NCI-H146 (cell line): ENCODE measurements around the gene FOXQ1.
"Not testable (repeated sequence)": the region's sequence is repeated elsewhere in the genome, so short reads cannot be mapped to it uniquely, and the experiment has no call there.

Source experiments
- DNase-seq: peaks from one replicate; lab custom pipeline; 2025; lab: John Stamatoyannopoulos, UW

FOXQ1 gene

GRCh38 chr6:1290805-1291204 lies 21.1 kb upstream of the FOXQ1 start:
- no peak for DNase-seq

GRCh38 chr6:1291381-1291780 lies 20.5 kb upstream of the FOXQ1 start:
- no peak for DNase-seq

DNA sequence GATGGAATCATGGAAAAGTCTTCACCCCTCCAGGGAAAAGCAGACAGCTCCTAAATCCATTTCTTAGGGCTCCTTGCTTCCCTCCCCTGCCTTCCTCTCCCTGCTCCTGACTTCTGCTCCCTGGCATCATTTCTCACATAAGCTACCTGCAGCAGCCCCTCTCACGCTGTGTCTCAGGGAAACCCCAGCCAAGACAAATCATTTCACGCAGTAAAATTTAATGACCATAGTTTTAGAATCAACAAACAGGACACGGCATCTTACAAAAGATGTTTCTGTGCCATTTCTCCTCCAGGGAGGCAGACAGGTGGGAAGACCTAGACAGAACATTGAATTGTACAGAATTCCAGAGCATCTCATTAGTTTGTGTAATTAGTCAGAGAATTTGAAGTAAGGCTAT lies 16.5 kb upstream of the FOXQ1 start:
- no peak for DNase-seq

- no peak for DNase-seq
Measured at GRCh38 chr6:1296079-1296478, 15.8 kb upstream of the FOXQ1 start.

- DNase-seq = no peak
Measured at GRCh38 chr6:1296542-1296941, 15.4 kb upstream of the FOXQ1 start.

DNA sequence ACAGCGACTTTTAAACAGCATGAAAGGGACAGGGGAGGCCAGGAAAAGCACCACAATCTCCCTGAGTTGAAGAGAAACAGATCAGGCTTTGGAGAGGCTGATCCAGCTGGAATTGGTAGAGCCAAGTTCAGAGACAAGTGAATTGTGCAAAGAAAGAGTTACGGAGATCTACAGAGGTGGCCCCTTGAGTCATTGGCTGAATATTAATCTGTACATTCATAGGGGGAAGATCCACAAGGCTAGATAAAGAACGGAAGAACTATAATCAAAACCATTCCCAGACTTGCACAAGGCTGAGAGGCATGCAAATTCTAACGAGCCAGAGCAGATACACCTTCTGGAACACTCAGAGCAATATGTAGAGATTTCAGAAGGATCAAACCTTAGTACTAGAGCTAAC lies 14.2 kb upstream of the FOXQ1 start:
- no peak for DNase-seq

DNA sequence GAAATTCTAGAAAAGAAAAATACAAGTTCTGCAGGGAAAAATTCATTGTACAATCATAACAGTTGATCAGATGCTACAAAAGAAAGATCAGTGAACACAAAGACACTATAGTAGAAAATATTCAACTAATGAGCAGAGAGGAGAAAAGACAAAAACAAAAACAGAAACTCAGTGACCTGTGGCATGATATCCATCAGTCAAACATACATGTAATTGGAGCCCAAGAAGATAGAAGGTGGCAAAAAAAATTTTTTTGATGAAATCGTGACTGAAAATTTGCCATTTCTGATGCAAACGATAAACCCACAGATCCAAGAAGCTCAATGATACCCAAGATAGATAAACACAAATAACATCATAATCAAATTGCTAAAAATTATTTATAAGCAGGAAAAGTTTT lies 13.1 kb upstream of the FOXQ1 start:
- no peak for DNase-seq

- no peak for DNase-seq
Measured at GRCh38 chr6:1306133-1306532, 5.8 kb upstream of the FOXQ1 start.

- no peak for DNase-seq
Measured at GRCh38 chr6:1309366-1309765, 2.5 kb upstream of the FOXQ1 start.

DNA sequence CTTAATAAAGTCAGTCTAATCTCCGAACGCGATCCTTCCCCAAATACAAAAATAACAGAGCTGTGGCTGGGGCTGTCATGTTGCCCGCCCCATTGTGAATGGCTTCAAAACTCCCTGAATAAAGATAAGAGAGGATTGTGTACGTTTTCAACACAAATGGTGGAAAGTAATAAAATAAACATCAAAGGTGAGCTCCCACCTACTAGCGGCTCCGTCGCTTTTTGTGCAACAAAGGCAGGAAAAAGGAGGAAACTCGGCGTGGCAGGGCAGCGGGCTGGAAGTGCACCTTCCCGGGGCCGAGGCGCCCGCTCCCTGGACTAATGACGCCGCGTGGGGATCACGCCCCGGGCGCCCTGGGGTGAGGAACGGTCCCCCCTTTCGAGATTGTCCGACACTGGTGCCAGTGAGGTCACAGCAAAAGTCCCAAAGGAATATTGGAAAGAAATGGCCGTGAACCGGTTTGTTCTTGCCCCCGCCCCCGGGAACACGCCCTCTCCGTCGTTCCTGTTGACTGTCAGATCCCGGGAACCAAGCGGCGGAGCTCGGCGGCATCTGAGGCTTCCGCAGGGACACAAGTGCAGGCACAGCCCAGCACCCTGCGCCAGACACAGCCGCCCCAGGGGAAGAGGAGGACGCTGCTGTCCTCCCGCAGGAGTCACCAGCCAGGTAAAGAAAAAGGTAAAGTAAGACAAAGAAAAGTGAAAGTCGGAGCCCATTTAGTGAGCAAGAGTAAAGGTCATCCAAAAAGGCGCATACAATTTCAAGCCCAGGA lies 1.1 kb upstream of the FOXQ1 start:
- DNase-seq = no peak

GRCh38 chr6:1312203-1312472 lies 240 bp downstream of the FOXQ1 start:
- no peak for DNase-seq

DNA sequence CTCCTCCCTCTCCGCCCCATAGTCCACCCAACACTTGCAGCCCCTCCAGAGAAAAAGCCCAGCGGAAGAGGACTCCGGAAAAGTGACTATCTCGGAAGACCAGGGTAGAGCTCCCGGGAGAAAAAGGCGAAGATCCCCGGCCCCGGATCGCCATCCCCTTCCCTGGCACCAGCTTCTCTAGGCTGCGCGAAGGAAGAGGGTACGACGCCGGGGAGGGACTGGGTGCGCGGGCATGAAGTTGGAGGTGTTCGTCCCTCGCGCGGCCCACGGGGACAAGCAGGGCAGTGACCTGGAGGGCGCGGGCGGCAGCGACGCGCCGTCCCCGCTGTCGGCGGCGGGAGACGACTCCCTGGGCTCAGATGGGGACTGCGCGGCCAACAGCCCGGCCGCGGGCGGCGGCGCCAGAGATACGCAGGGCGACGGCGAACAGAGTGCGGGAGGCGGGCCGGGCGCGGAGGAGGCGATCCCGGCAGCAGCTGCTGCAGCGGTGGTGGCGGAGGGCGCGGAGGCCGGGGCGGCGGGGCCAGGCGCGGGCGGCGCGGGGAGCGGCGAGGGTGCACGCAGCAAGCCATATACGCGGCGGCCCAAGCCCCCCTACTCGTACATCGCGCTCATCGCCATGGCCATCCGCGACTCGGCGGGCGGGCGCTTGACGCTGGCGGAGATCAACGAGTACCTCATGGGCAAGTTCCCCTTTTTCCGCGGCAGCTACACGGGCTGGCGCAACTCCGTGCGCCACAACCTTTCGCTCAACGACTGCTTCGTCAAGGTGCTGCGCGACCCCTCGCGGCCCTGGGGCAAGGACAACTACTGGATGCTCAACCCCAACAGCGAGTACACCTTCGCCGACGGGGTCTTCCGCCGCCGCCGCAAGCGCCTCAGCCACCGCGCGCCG lies 822 bp downstream of the FOXQ1 start:
- peak; percentile 4 for DNase-seq

GRCh38 chr6:1313384-1313766 lies 1.5 kb downstream of the FOXQ1 start:
- no peak for DNase-seq

DNA sequence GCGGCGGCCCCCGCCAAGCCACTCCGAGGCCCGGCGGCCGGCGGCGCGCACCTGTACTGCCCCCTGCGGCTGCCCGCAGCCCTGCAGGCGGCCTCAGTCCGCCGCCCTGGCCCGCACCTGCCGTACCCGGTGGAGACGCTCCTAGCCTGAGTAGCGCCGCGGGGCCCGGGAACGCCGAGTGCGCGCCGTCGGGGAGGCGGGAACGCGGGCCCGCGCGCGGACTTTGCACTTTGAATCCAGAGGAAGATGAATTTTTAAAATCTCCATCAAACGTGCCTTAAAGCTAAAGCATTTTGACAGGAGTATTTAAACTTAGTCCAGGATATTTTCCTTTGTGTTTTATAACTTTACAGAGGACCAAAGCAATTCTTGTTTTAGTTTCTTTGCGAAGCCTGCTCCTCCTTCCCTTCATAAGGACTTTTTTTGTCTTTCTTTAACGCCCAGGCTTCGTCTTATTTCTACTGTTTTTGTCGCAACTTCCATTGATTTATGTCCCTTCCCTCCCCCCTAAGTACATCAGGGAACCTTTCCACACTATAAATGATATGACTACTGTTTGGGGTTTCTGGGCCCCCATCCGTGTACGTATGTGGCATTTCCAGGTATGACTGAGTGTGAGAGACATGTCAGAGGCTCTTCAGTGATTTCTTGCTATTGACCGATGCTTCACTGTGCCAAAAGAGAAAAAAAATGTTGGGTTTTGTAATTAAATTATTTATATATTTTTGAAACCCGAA lies 2.0 kb downstream of the FOXQ1 start:
- peak; percentile 3 for DNase-seq

DNA sequence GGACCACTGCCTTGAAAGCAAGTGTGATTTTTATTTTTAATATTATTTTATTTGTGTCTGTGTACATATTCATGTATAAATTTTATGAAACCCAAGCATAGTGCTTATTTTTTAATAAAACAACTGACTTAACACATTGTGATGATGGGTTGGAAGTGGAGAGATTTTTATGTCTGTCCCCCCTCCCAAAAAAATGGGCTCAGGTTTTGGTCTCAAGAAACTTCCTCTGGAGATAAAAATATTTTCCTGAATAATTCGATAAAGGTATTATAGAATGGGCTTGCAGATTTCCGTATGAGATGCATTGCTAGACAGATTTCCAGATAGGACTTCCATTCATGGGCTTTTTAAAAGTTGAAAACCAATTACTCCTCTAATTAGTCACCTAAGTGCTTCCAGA lies 2.7 kb downstream of the FOXQ1 start:
- DNase-seq = no peak

- no peak for DNase-seq
Measured at GRCh38 chr6:1315201-1315559, 3.3 kb downstream of the FOXQ1 start.

- DNase-seq = no peak
Measured at GRCh38 chr6:1315560-1316386, 3.9 kb downstream of the FOXQ1 start.

DNA sequence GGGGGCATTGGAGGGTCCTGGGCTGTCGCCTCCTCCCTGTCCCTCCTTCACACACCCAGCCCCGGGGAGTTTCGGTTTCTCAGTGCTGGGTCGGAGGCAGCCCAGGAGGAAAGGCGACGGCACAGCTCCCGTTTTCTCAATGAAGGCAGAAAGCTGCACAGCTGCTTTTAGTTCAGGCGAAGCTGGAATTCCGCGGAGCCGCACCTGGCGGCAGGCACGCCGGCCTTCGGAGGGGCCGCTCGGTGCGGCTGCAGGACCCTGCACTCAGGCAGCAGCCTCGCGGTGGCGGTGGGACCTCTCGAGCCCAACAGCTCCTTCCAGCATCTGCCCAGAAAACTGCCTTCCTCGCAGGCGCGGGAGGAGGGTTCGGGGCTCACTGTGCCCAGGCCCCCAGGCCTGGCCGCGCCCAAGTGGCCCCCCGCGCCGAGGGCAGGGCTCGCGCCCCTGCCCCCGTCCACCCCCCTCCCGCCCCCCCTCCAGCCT lies 4.6 kb downstream of the FOXQ1 start:
- peak; percentile 4 for DNase-seq

GRCh38 chr6:1317302-1317815 lies 5.5 kb downstream of the FOXQ1 start:
- no peak for DNase-seq

DNA sequence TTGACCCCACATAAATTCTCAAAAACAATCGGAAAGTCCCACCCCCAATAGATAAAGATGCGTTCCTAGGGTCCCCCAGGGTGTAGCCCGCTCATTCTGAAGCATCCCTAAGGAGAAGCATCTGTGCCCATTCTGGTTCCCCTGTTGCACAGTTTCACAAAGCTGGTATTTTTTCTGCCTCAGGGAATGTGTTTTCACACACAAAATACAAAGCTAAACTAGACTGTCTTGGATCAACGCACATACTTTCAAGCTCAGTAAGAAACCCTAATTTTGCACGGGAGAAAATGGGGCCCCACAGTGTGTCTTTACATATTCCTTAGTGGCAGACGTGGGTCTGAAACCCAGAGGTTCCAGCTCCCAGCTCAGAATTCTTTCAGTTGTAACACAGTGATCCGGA lies 6.1 kb downstream of the FOXQ1 start:
- DNase-seq = no peak

DNA sequence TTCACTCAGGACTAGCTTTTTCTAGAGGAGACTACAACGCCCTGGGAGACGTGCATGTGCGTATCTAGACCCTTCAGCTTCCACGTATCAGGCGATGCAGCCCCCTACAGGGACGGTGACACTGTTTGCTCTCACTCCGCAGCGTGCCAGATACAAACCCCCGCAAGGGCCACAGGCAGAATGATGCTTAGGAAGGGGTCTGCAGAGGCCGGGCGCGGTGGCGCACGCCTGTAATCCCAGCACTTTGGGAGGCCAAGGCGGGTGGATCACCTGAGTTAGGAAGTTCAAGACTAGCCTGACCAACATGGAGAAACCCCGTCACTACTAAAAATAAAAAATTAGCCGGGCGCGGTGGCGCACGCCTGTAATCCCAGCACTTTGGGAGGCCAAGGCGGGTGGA lies 6.7 kb downstream of the FOXQ1 start:
- DNase-seq = not testable (repeated sequence)

- no peak for DNase-seq
Measured at GRCh38 chr6:1321738-1322137, 9.8 kb downstream of the FOXQ1 start.
